GM12878 (cell line): ENCODE data around the gene DLG2. TPM values are rescaled to one million over a fixed set of nuclear protein-coding genes. Genes with fewer than 3 reads are reported as not detected.

Experiments
- ATAC-seq: fragments of 200-7000 bp; cut with Tn5 transposase; 3 replicates; pipeline ENCODE4 v1.9.1; 2020; ENCODE audit warnings: mild to moderate bottlenecking, moderate library complexity
- BruUV-seq: library from RNA; stranded (reverse); fragments of 400-500 nt; replicated peaks from 2 replicates; lab custom pipeline; 2021; lab: Mats Ljungman, UMichigan
- CTCF ChIA-PET: fragments of 300-600 bp; sonication (Branson Sonifier 250); formaldehyde crosslinking; extraction: SDS; loops from one replicate; lab custom pipeline; 2021; ENCODE audit warnings: inconsistent platforms; lab: Yijun Ruan, JAX
- POLR2A ChIA-PET: fragments of 350-600 bp; formaldehyde crosslinking; extraction: SDS; loops from one replicate; lab custom pipeline; 2021; ENCODE audit warnings: inconsistent platforms; lab: Charles Lee
- RAD21 ChIA-PET: fragments of 300-600 bp; sonication (Branson Sonifier 250); formaldehyde crosslinking; loops from one replicate; lab custom pipeline; 2023; ENCODE audit warnings: antibody characterized with exemption; ENCODE audit not compliant: unreplicated experiment; lab: Charles Lee
- SMC1A ChIA-PET: fragments of 300-600 bp; sonication (Branson Sonifier 250); formaldehyde crosslinking; loops from one replicate; lab custom pipeline; 2023; ENCODE audit not compliant: unreplicated experiment, uncharacterized antibody; lab: Charles Lee
- DNase-seq: peaks from one replicate; pipeline ENCODE4 v3.0.0-alpha.2; 2011; ENCODE audit warnings: low read depth, low spot score
- FAIRE-seq: peaks from 3 replicates; lab custom pipeline; 2011; peaks lifted over from hg19 to GRCh38; lab: Jason Lieb, UNC
- H2AFZ ChIP-seq: 2 replicates; pipeline ENCODE4 v1.6.0; 2011; ENCODE audit warnings: low read depth, low read length, control low read depth; ENCODE audit not compliant: control insufficient read depth
- H3K27ac ChIP-seq: 2 replicates; pipeline ENCODE4 v1.5.1; 2011; ENCODE audit warnings: control low read depth; ENCODE audit not compliant: control insufficient read depth, insufficient read depth
- H3K27me3 ChIP-seq, 2 experiments: replicated peaks in 1 of 2; 2 replicates each; pipeline versions ENCODE4 v1.6.0 to v1.6.1; 2011; ENCODE audit warnings: low read length in 1 of 2; ENCODE audit not compliant: control insufficient read depth in 2 of 2, insufficient read depth in 2 of 2
- H3K36me3 ChIP-seq, 2 experiments: 2 replicates each; pipeline ENCODE4 v1.5.1; 2011; ENCODE audit warnings: low read length in 1 of 2; ENCODE audit not compliant: control insufficient read depth in 2 of 2, insufficient read depth in 2 of 2
- H3K4me1 ChIP-seq: 2 replicates; pipeline ENCODE4 v1.6.1; 2011; ENCODE audit warnings: mild to moderate bottlenecking, low read length, moderate library complexity, mixed read lengths; ENCODE audit not compliant: control insufficient read depth, insufficient read depth
- H3K4me2 ChIP-seq: 2 replicates; pipeline ENCODE4 v1.6.0; 2011; ENCODE audit warnings: control low read depth; ENCODE audit not compliant: control insufficient read depth, insufficient read depth
- H3K4me3 ChIP-seq: fragments of 200-600 bp; sonication (generic); 2 replicates; pipeline ENCODE4 v1.5.1; 2016
- H3K79me2 ChIP-seq: 2 replicates; pipeline ENCODE4 v1.6.0; 2011; ENCODE audit warnings: low read length; ENCODE audit not compliant: control insufficient read depth, insufficient read depth
- H3K9ac ChIP-seq: 2 replicates; pipeline ENCODE4 v1.8.0; 2011; ENCODE audit warnings: low read length, control low read depth, mixed read lengths; ENCODE audit not compliant: control insufficient read depth, insufficient read depth
- H3K9me3 ChIP-seq: replicated peaks from 3 replicates; pipeline ENCODE4 v1.5.1; 2011; ENCODE audit warnings: mild to moderate bottlenecking, low read length; ENCODE audit not compliant: control insufficient read depth, insufficient read depth
- H4K20me1 ChIP-seq: 2 replicates; pipeline ENCODE4 v1.6.0; 2011; ENCODE audit not compliant: control insufficient read depth, insufficient read depth
- BCLAF1 ChIP-seq: fragments of 450-650 bp; IDR thresholded peaks from 2 replicates; pipeline ENCODE4 v1.6.1; 2017; ENCODE audit warnings: antibody characterized with exemption, mild to moderate bottlenecking, moderate library complexity
- BMI1 ChIP-seq: fragments of 450-650 bp; IDR thresholded peaks from 2 replicates; pipeline ENCODE4 v1.6.1; 2016; ENCODE audit warnings: mild to moderate bottlenecking, moderate library complexity, borderline replicate concordance
- CBFB ChIP-seq: IDR thresholded peaks from 2 replicates; pipeline ENCODE4 v1.6.1; 2016; ENCODE audit warnings: antibody characterized with exemption, low read depth
- CHD4 ChIP-seq: fragments of 200-600 bp; sonication (generic); IDR thresholded peaks from 2 replicates; pipeline ENCODE4 v1.6.1; 2016; ENCODE audit warnings: mild to moderate bottlenecking
- CREM ChIP-seq: IDR thresholded peaks from 2 replicates; pipeline ENCODE4 v1.6.1; 2014; ENCODE audit warnings: antibody characterized with exemption, low read depth
- ESRRA ChIP-seq: IDR thresholded peaks from 2 replicates; pipeline ENCODE4 v1.6.1; 2012; ENCODE audit warnings: mild to moderate bottlenecking, low read length, improper control_type of control experiment
- ETV6 ChIP-seq, 2 experiments: fragments of 450-650 bp in 1 of 2; IDR thresholded peaks in 1 of 2; conservative IDR thresholded peaks in 1 of 2; 2 replicates each; pipeline ENCODE4 v1.6.1; 2014; ENCODE audit warnings: antibody characterized with exemption in 1 of 2, borderline replicate concordance in 1 of 2, low read depth in 1 of 2, mild to moderate bottlenecking in 1 of 2, moderate library complexity in 1 of 2
- FOS ChIP-seq: IDR thresholded peaks from 3 replicates; pipeline ENCODE4 v1.6.1; 2011; ENCODE audit warnings: borderline replicate concordance; ENCODE audit not compliant: insufficient read length; ENCODE audit errors: extremely low read depth
- IKZF1 ChIP-seq: fragments of 450-650 bp; conservative IDR thresholded peaks from 2 replicates; pipeline ENCODE4 v1.6.1; 2017; ENCODE audit warnings: antibody characterized with exemption, mild to moderate bottlenecking
- IKZF2 ChIP-seq, 2 experiments: fragments of 450-650 bp; IDR thresholded peaks; 2 replicates each; pipeline ENCODE4 v1.6.1; 2017; ENCODE audit warnings: mild to moderate bottlenecking in 2 of 2, moderate library complexity in 2 of 2
- PAX8 ChIP-seq: fragments of 450-650 bp; IDR thresholded peaks from 2 replicates; pipeline ENCODE4 v1.6.1; 2017; ENCODE audit warnings: mild to moderate bottlenecking, moderate library complexity
- RAD21 ChIP-seq: IDR thresholded peaks from 2 replicates; pipeline ENCODE4 v1.6.1; 2011; ENCODE audit warnings: mild to moderate bottlenecking, low read depth, low read length, moderate library complexity; ENCODE audit not compliant: insufficient read depth
- RFX5 ChIP-seq: IDR thresholded peaks from 2 replicates; pipeline ENCODE4 v1.6.1; 2011; ENCODE audit warnings: low read depth, low read length, improper control_type of control experiment
- ZBTB33 ChIP-seq: fragments of 450-650 bp; IDR thresholded peaks from 2 replicates; pipeline ENCODE4 v1.6.1; 2017; ENCODE audit warnings: mild to moderate bottlenecking
- ZBTB4 ChIP-seq: fragments of 450-650 bp; formaldehyde crosslinking; IDR thresholded peaks from 2 replicates; pipeline ENCODE4 v1.4.0; 2022; ENCODE audit warnings: mild to moderate bottlenecking, moderate library complexity
- ZNF217 ChIP-seq: fragments of 450-650 bp; IDR thresholded peaks from 2 replicates; pipeline ENCODE4 v1.6.1; 2017; ENCODE audit warnings: antibody characterized with exemption, mild to moderate bottlenecking
- ZNF24 ChIP-seq: fragments of 450-650 bp; IDR thresholded peaks from 2 replicates; pipeline ENCODE4 v1.6.1; 2017; ENCODE audit warnings: antibody characterized with exemption, mild to moderate bottlenecking
- WGBS: methylation state at CpG from one replicate; pipeline ENCODE4 v1.1.6; 2016; ENCODE audit warnings: low lambda C conversion rate; ENCODE audit not compliant: insufficient replicate concordance, insufficient coverage; ENCODE audit errors: missing lambda C conversion rate; 5-methylcytosine and 5-hydroxymethylcytosine counted together
- in situ Hi-C: fragments of 300-500 bp; cut with MboI; formaldehyde crosslinking; loops from 9 replicates; pipeline ENCODE4 v1.14.3; 2018; ENCODE audit warnings: mixed read lengths
- intact Hi-C: fragments of 100-400 bp; cut with micrococcal nuclease; formaldehyde crosslinking; loops from one replicate; pipeline ENCODE4 v1.14.2; 2022; ENCODE audit not compliant: unreplicated experiment
- polyA plus RNA-seq, 11 experiments: library from polyadenylated mRNA; depleted of rRNA in 4 of 11; unstranded in 6 of 11; stranded (reverse) in 5 of 11; fragments of >200 nt; fragmentation: Nextera tagmentation in 4 of 11; fragmentation: Illumina TruSeq in 1 of 11; extraction: Ambion mirVana in 4 of 11; extraction: Trizol in 1 of 11; gene quantifications; 1 replicate in 1 of 11; 2 replicates in 10 of 11; pipeline versions ENCODE4 v1.2.1 to v1.2.3, GENCODE V29; 2011 to 2016; ENCODE audit warnings: inconsistent platforms in 2 of 11, missing spikeins in 2 of 11, low read depth in 1 of 11
- total RNA-seq, 4 experiments: library from RNA; depleted of rRNA in 3 of 4; stranded (reverse); fragments of >200 nt in 3 of 4; fragmentation: Illumina TruSeq in 1 of 4; extraction: Trizol in 1 of 4; gene quantifications; 2 replicates each; pipeline versions ENCODE4 v1.2.1 to v1.2.3, GENCODE V29; 2013 to 2021

The DLG2 gene
- total and polyA plus RNA-seq, 10 of the 15 experiments (the other 5 are each of a cell fraction or from before 2014, with no cell fraction given), result 0.09 to 0.98 (median 0.35) TPM

- H3K4me2 ChIP-seq, result no peak overlapping the region
- WGBS, result 84% methylated on average over 2 of the region's 2 CpGs
- in situ Hi-C loops (no loop called here), intact Hi-C loops (no loop called here)
- DNase-seq (no peak), ATAC-seq (no peak), FAIRE-seq (no peak)
- ChIA-PET POLR2A (no interaction called here), SMC1A (no interaction called here), RAD21 (no interaction called here), CTCF (no interaction called here)
- no peaks in the 10 kb centered on the region for H3K9me3 ChIP-seq
- H3K27me3 ChIP-seq, result no peaks in the 10 kb centered on the region
- H3K27ac ChIP-seq, result no peak overlapping the region
- no peaks in the 10 kb centered on the region for H4K20me1 ChIP-seq
- peaks cover 22% of the 10 kb centered on the region for H3K4me1 ChIP-seq
- H3K4me3 ChIP-seq, result no peak overlapping the region
- H2AFZ ChIP-seq, result no peak overlapping the region
- no peaks in the 10 kb centered on the region for H3K79me2 ChIP-seq
- BruUV-seq, result no TSS peak
- no peak overlapping the region for H3K9ac ChIP-seq
- no peaks in the 10 kb centered on the region for H3K36me3 ChIP-seq
- no peak for TF ChIP-seq PAX8
- no peak for TF ChIP-seq CREM
- no peak for TF ChIP-seq ESRRA
- no peak for TF ChIP-seq ETV6 (conservative IDR thresholded peaks at IDR 0.05 in 1 of 2, IDR thresholded peaks at IDR 0.05 in 1 of 2; ENCODE audit: borderline replicate concordance in 1 of 2, low read depth in 1 of 2)
- no peak for TF ChIP-seq IKZF2 (IDR thresholded peaks at IDR 0.05)
- TF ChIP-seq ZBTB33, result no peak
- no peak for TF ChIP-seq ZNF217
- no peak for TF ChIP-seq BMI1
- no peak for TF ChIP-seq CHD4
- TF ChIP-seq CBFB, result no peak
- TF ChIP-seq IKZF1, result no peak
- no peak for TF ChIP-seq FOS
- no peak for TF ChIP-seq BCLAF1
- TF ChIP-seq ZBTB4, result no peak
- TF ChIP-seq ZNF24, result no peak
- no peak for TF ChIP-seq RAD21
- TF ChIP-seq RFX5, result no peak
Observed at GRCh38 chr11:83609191-83609590, 2018.0 kb downstream of the DLG2 start.
